MM.1S (cell line): ENCODE measurements around the gene RNF11.

Experiments used
- DNase-seq: peaks from one replicate; pipeline ENCODE4 v3.0.0-alpha.2; 2015
- H2AFZ ChIP-seq: fragments of 300-600 bp; sonication (generic); 2 replicates; pipeline ENCODE4 v1.6.0; 2016; ENCODE audit warnings: antibody characterized with exemption, low read length
- H3F3A ChIP-seq: fragments of 300-600 bp; sonication (generic); 2 replicates; pipeline ENCODE4 v1.6.1; 2016; ENCODE audit warnings: mild to moderate bottlenecking, antibody characterized with exemption, low read length, moderate library complexity, mixed read lengths; ENCODE audit not compliant: insufficient read depth
- H3K27ac ChIP-seq: fragments of 300-600 bp; sonication (generic); 2 replicates; pipeline ENCODE4 v1.5.1; 2016; ENCODE audit warnings: mild to moderate bottlenecking, low read length
- H3K27me3 ChIP-seq: fragments of 300-600 bp; sonication (generic); replicated peaks from 2 replicates; pipeline ENCODE4 v1.6.0; 2016; ENCODE audit warnings: low read length; ENCODE audit not compliant: insufficient read depth
- H3K36me3 ChIP-seq: fragments of 300-600 bp; sonication (generic); replicated peaks from 2 replicates; pipeline ENCODE4 v1.6.1; 2016; ENCODE audit warnings: mild to moderate bottlenecking, low read length, mixed read lengths; ENCODE audit not compliant: insufficient read depth
- H3K4me1 ChIP-seq: fragments of 300-600 bp; sonication (generic); 2 replicates; pipeline ENCODE4 v1.6.1; 2016; ENCODE audit warnings: low read length, mixed read lengths
- H3K4me2 ChIP-seq: fragments of 300-600 bp; sonication (generic); 2 replicates; pipeline ENCODE4 v1.6.0; 2016; ENCODE audit warnings: low read depth, low read length
- H3K4me3 ChIP-seq: fragments of 300-600 bp; sonication (generic); 2 replicates; pipeline ENCODE4 v1.5.1; 2016; ENCODE audit warnings: low read length, mixed read lengths
- H3K79me2 ChIP-seq: fragments of 300-600 bp; sonication (generic); 2 replicates; pipeline ENCODE4 v1.6.1; 2016; ENCODE audit warnings: mixed run types, low read length, mixed read lengths
- H3K9ac ChIP-seq: fragments of 300-600 bp; sonication (generic); 2 replicates; pipeline ENCODE4 v1.6.1; 2016; ENCODE audit warnings: low read length, mixed read lengths
- H3K9me2 ChIP-seq: fragments of 300-600 bp; sonication (generic); replicated peaks from 2 replicates; pipeline ENCODE4 v1.6.1; 2016; ENCODE audit warnings: mild to moderate bottlenecking, low read length, mixed read lengths; ENCODE audit not compliant: insufficient read depth
- H3K9me3 ChIP-seq: fragments of 300-600 bp; sonication (generic); replicated peaks from 2 replicates; pipeline ENCODE4 v1.6.1; 2016; ENCODE audit warnings: mild to moderate bottlenecking, low read length, mixed read lengths; ENCODE audit not compliant: insufficient read depth
- H4K20me1 ChIP-seq: fragments of 300-600 bp; sonication (generic); 2 replicates; pipeline ENCODE4 v1.6.1; 2016; ENCODE audit warnings: mild to moderate bottlenecking, low read length, moderate library complexity, mixed read lengths; ENCODE audit not compliant: insufficient read depth
- EZH2 ChIP-seq: fragments of 300-600 bp; sonication (generic); optimal IDR thresholded peaks from 2 replicates; pipeline ENCODE3; 2017; ENCODE audit warnings: low read depth, mild to moderate bottlenecking, antibody characterized with exemption, low read length, mixed read lengths
- EZH2phosphoT487 ChIP-seq: fragments of 300-600 bp; sonication (generic); IDR thresholded peaks from 2 replicates; pipeline ENCODE4 v1.6.1; 2018; ENCODE audit warnings: antibody characterized with exemption, low read length
- TF ChIP-seq, protein P1 (sequence below): fragments of 300-600 bp; sonication (generic); IDR thresholded peaks from 2 replicates; pipeline ENCODE4 v1.5.1; 2016; ENCODE audit warnings: antibody characterized with exemption, low read length, mixed read lengths

RNF11 gene

GRCh38 chr1:51301844-51302162 lies 65.7 kb downstream of the RNF11 start:
- H3K4me1 ChIP-seq, result no peaks in the 10 kb centered on the region
- H3K4me3 ChIP-seq, result no peak overlapping the region
- DNase-seq, result no peak
- H3K9ac ChIP-seq, result no peak overlapping the region
- no peaks in the 10 kb centered on the region for H4K20me1 ChIP-seq
- no peaks in the 10 kb centered on the region for H3F3A ChIP-seq
- no peak overlapping the region for H3K27ac ChIP-seq
- TF ChIP-seq, protein P1, sequence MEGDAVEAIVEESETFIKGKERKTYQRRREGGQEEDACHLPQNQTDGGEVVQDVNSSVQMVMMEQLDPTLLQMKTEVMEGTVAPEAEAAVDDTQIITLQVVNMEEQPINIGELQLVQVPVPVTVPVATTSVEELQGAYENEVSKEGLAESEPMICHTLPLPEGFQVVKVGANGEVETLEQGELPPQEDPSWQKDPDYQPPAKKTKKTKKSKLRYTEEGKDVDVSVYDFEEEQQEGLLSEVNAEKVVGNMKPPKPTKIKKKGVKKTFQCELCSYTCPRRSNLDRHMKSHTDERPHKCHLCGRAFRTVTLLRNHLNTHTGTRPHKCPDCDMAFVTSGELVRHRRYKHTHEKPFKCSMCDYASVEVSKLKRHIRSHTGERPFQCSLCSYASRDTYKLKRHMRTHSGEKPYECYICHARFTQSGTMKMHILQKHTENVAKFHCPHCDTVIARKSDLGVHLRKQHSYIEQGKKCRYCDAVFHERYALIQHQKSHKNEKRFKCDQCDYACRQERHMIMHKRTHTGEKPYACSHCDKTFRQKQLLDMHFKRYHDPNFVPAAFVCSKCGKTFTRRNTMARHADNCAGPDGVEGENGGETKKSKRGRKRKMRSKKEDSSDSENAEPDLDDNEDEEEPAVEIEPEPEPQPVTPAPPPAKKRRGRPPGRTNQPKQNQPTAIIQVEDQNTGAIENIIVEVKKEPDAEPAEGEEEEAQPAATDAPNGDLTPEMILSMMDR, result no peak
- TF ChIP-seq EZH2 (no peak), EZH2phosphoT487 (no peak)
- H3K27me3 ChIP-seq, result no peaks in the 10 kb centered on the region
- H3K36me3 ChIP-seq, result no peaks in the 10 kb centered on the region
- no peak overlapping the region for H2AFZ ChIP-seq
- no peaks in the 10 kb centered on the region for H3K9me3 ChIP-seq
- H3K9me2 ChIP-seq, result no peaks in the 10 kb centered on the region
- no peaks in the 10 kb centered on the region for H3K79me2 ChIP-seq
- no peak overlapping the region for H3K4me2 ChIP-seq

DNA sequence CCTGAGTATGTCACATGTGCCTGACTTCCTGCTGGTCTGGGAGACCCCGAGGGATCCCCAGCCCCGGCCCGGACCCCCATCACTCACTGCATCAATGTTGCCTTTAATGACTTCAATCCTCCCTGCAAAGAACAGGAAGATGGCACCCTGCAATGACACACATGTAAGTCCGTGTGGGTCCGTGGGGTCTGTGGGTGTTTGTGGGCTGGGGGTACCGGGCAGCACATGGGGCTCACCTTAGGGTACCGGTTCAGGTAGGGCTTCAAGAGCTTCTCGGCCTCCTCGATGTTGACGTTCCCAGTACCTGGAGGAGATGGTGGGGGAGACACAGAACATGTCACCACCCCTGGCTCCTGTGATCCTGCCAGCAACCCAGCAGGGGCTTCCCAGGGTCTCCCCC lies 66.2 kb downstream of the RNF11 start:
- Histone ChIP-seq H3K4me1 (no peaks in the 10 kb centered on the region), H3K4me2 (no peak overlapping the region), H3K9me3 (no peaks in the 10 kb centered on the region), H3K4me3 (no peak overlapping the region), H2AFZ (no peak overlapping the region), H3K36me3 (no peaks in the 10 kb centered on the region), H3K9me2 (no peaks in the 10 kb centered on the region), H3F3A (no peaks in the 10 kb centered on the region), H3K9ac (no peak overlapping the region), H3K27me3 (no peaks in the 10 kb centered on the region), H4K20me1 (no peaks in the 10 kb centered on the region), H3K27ac (no peak overlapping the region), H3K79me2 (no peaks in the 10 kb centered on the region)
- TF ChIP-seq EZH2, result no peak
- no peak for TF ChIP-seq EZH2phosphoT487
- TF ChIP-seq, protein P1, result no peak
- no peak for DNase-seq

GRCh38 chr1:51302746-51303145 lies 66.7 kb downstream of the RNF11 start:
- no peak for DNase-seq
- no peaks in the 10 kb centered on the region for H3K36me3 ChIP-seq

More at GRCh38 chr1:51302746-51303145, 66.7 kb downstream of the RNF11 start:
- Histone ChIP-seq H3K4me3 (no peak overlapping the region), H3K79me2 (no peaks in the 10 kb centered on the region), H3K27ac (no peak overlapping the region), H4K20me1 (no peaks in the 10 kb centered on the region), H2AFZ (no peak overlapping the region), H3K4me1 (no peaks in the 10 kb centered on the region), H3K27me3 (no peaks in the 10 kb centered on the region), H3K9me3 (no peaks in the 10 kb centered on the region), H3K9ac (no peak overlapping the region), H3K4me2 (no peak overlapping the region), H3F3A (no peaks in the 10 kb centered on the region), H3K9me2 (no peaks in the 10 kb centered on the region)
- TF ChIP-seq, protein P1, result no peak
- TF ChIP-seq EZH2, result no peak
- TF ChIP-seq EZH2phosphoT487, result no peak
